HEK293 (cell line): Measurements from ENCODE around the gene IARS2.
"Not testable (repeated sequence)": the region's sequence is repeated elsewhere in the genome, so short reads cannot be mapped to it uniquely, and the experiment has no call there.

ENCODE experiments used
- CTCF ChIA-PET: fragments of 350-600 bp; formaldehyde crosslinking; extraction: SDS; loops from one replicate; lab custom pipeline; 2021; ENCODE audit warnings: antibody characterized with exemption; lab: Yijun Ruan, JAX
- POLR2A ChIA-PET: fragments of 300-600 bp; formaldehyde crosslinking; extraction: SDS; loops from one replicate; lab custom pipeline; 2020; ENCODE audit warnings: antibody characterized with exemption, inconsistent platforms; lab: Yijun Ruan, JAX
- H3K27ac ChIP-seq: fragments of 200-500 bp; sonication (Bioruptor generic); 2 replicates; pipeline ENCODE4 v1.5.1; 2014; ENCODE audit warnings: low read depth, low read length, control low read depth, inconsistent platforms; ENCODE audit errors: extremely low read depth
- H3K36me3 ChIP-seq, 2 experiments: fragments of 200-500 bp in 1 of 2; sonication (Bioruptor generic) in 1 of 2; 1 replicate in 1 of 2; 2 replicates in 1 of 2; pipeline ENCODE4 v1.5.1; 2014 to 2017; ENCODE audit warnings: inconsistent platforms in 2 of 2, low read length in 2 of 2; ENCODE audit not compliant: control insufficient read depth in 2 of 2, insufficient read depth in 1 of 2
- H3K4me1 ChIP-seq: fragments of 200-500 bp; sonication (Bioruptor generic); 2 replicates; pipeline ENCODE4 v1.5.1; 2014; ENCODE audit warnings: mild to moderate bottlenecking, low read length, inconsistent platforms; ENCODE audit not compliant: control insufficient read depth, insufficient read depth
- H3K4me3 ChIP-seq: 2 replicates; pipeline ENCODE4 v1.5.1; 2011; ENCODE audit warnings: low read depth, mild to moderate bottlenecking, control low read depth, low read length, moderate library complexity
- H3K9me3 ChIP-seq: fragments of 200-500 bp; sonication (Bioruptor generic); 2 replicates; pipeline ENCODE4 v1.5.1; 2014; ENCODE audit warnings: low read depth, low read length, inconsistent platforms; ENCODE audit not compliant: control insufficient read depth, insufficient read depth
- MYNN ChIP-seq: fragments of 450-650 bp; formaldehyde crosslinking; IDR thresholded peaks from 2 replicates; pipeline ENCODE4 v1.5.1; 2016; ENCODE audit warnings: missing biosample characterization, missing genetic modification characterization, borderline replicate concordance
- MZF1 ChIP-seq: fragments of 450-650 bp; formaldehyde crosslinking; IDR thresholded peaks from 2 replicates; pipeline ENCODE4 v1.5.1; 2017; ENCODE audit warnings: missing biosample characterization, missing genetic modification characterization, borderline replicate concordance
- PRDM1 ChIP-seq: fragments of 450-650 bp; formaldehyde crosslinking; IDR thresholded peaks from 2 replicates; pipeline ENCODE4; 2016; ENCODE audit warnings: missing biosample characterization, missing genetic modification characterization
- SCRT1 ChIP-seq: fragments of 450-650 bp; formaldehyde crosslinking; IDR thresholded peaks from 2 replicates; pipeline ENCODE4 v1.5.1; 2016; ENCODE audit warnings: missing biosample characterization, missing genetic modification characterization, borderline replicate concordance
- SCRT2 ChIP-seq: fragments of 450-650 bp; formaldehyde crosslinking; IDR thresholded peaks from 2 replicates; pipeline ENCODE4 v1.5.1; 2016; ENCODE audit warnings: missing biosample characterization, missing genetic modification characterization
- SP2 ChIP-seq: fragments of 450-650 bp; formaldehyde crosslinking; IDR thresholded peaks from 2 replicates; pipeline ENCODE4 v1.5.1; 2016; ENCODE audit warnings: missing biosample characterization, missing genetic modification characterization
- TCF7L2 ChIP-seq: IDR thresholded peaks from 2 replicates; pipeline ENCODE4 v1.6.1; 2011; ENCODE audit warnings: low read depth, mild to moderate bottlenecking, inconsistent platforms, low read length, moderate library complexity, borderline replicate concordance
- ZBTB17 ChIP-seq: fragments of 450-650 bp; formaldehyde crosslinking; IDR thresholded peaks from 2 replicates; pipeline ENCODE4 v1.5.1; 2016; ENCODE audit warnings: missing biosample characterization, missing genetic modification characterization
- ZBTB20 ChIP-seq: fragments of 450-650 bp; formaldehyde crosslinking; IDR thresholded peaks from 2 replicates; pipeline ENCODE4 v1.5.1; 2016; ENCODE audit warnings: missing biosample characterization, missing genetic modification characterization
- ZBTB7A ChIP-seq: fragments of 450-650 bp; formaldehyde crosslinking; IDR thresholded peaks from 2 replicates; pipeline ENCODE4 v1.5.1; 2016; ENCODE audit warnings: low read depth, missing biosample characterization, missing genetic modification characterization
- ZNF121 ChIP-seq: fragments of 450-650 bp; formaldehyde crosslinking; IDR thresholded peaks from 2 replicates; pipeline ENCODE4 v1.5.1; 2016; ENCODE audit warnings: missing biosample characterization, missing genetic modification characterization
- ZNF169 ChIP-seq: fragments of 450-650 bp; formaldehyde crosslinking; IDR thresholded peaks from 2 replicates; pipeline ENCODE4 v1.5.1; 2016; ENCODE audit warnings: missing biosample characterization, missing genetic modification characterization
- ZNF174 ChIP-seq: fragments of 450-650 bp; formaldehyde crosslinking; IDR thresholded peaks from 2 replicates; pipeline ENCODE4 v1.5.0; 2017; ENCODE audit warnings: missing biosample characterization, mild to moderate bottlenecking, missing genetic modification characterization
- ZNF391 ChIP-seq: fragments of 450-650 bp; formaldehyde crosslinking; IDR thresholded peaks from 2 replicates; pipeline ENCODE4 v1.5.1; 2016; ENCODE audit warnings: low read depth, missing biosample characterization, missing genetic modification characterization, borderline replicate concordance
- ZNF404 ChIP-seq: fragments of 450-650 bp; formaldehyde crosslinking; IDR thresholded peaks from 2 replicates; pipeline ENCODE4 v1.5.1; 2017; ENCODE audit warnings: missing biosample characterization, missing genetic modification characterization
- ZNF423 ChIP-seq: fragments of 450-650 bp; formaldehyde crosslinking; IDR thresholded peaks from 2 replicates; pipeline ENCODE4 v1.5.1; 2016; ENCODE audit warnings: missing biosample characterization, missing genetic modification characterization
- ZNF530 ChIP-seq: fragments of 450-650 bp; formaldehyde crosslinking; IDR thresholded peaks from 2 replicates; pipeline ENCODE4 v1.5.1; 2016; ENCODE audit warnings: low read depth, missing biosample characterization, missing genetic modification characterization
- ZNF560 ChIP-seq: fragments of 450-650 bp; formaldehyde crosslinking; IDR thresholded peaks from 2 replicates; pipeline ENCODE4 v1.5.1; 2017; ENCODE audit warnings: missing biosample characterization, missing genetic modification characterization, borderline replicate concordance
- ZNF654 ChIP-seq: fragments of 450-650 bp; formaldehyde crosslinking; IDR thresholded peaks from 2 replicates; pipeline ENCODE4 v1.5.1; 2016; ENCODE audit warnings: low read depth, missing biosample characterization, missing genetic modification characterization
- ZNF791 ChIP-seq: fragments of 450-650 bp; formaldehyde crosslinking; IDR thresholded peaks from 2 replicates; pipeline ENCODE4 v1.5.1; 2016; ENCODE audit warnings: missing biosample characterization, missing genetic modification characterization
- ZNF837 ChIP-seq: fragments of 450-650 bp; formaldehyde crosslinking; IDR thresholded peaks from 2 replicates; pipeline ENCODE4 v1.5.1; 2016; ENCODE audit warnings: missing biosample characterization, missing genetic modification characterization
- ZSCAN23 ChIP-seq: fragments of 450-650 bp; formaldehyde crosslinking; IDR thresholded peaks from 2 replicates; pipeline ENCODE4 v1.5.1; 2016; ENCODE audit warnings: missing biosample characterization, missing genetic modification characterization
- ZSCAN30 ChIP-seq: fragments of 450-650 bp; IDR thresholded peaks from 2 replicates; pipeline ENCODE4 v1.5.1; 2018; ENCODE audit warnings: missing biosample characterization, mild to moderate bottlenecking, missing genetic modification characterization, moderate library complexity
- ZXDB ChIP-seq: fragments of 450-650 bp; formaldehyde crosslinking; IDR thresholded peaks from 2 replicates; pipeline ENCODE4 v1.5.1; 2016; ENCODE audit warnings: missing biosample characterization, missing genetic modification characterization
- TF ChIP-seq, protein P1 (sequence below): fragments of 450-650 bp; formaldehyde crosslinking; IDR thresholded peaks from 2 replicates; pipeline ENCODE4 v1.5.1; 2016; ENCODE audit warnings: missing biosample characterization, missing genetic modification characterization
- TF ChIP-seq, protein P2 (sequence below): fragments of 450-650 bp; formaldehyde crosslinking; IDR thresholded peaks from 2 replicates; pipeline ENCODE4 v1.5.1; 2016; ENCODE audit warnings: missing biosample characterization, missing genetic modification characterization
- TF ChIP-seq, protein P3 (sequence below): fragments of 450-650 bp; formaldehyde crosslinking; IDR thresholded peaks from 2 replicates; pipeline ENCODE4 v1.5.1; 2016; ENCODE audit warnings: missing biosample characterization, missing genetic modification characterization

IARS2 gene

DNA sequence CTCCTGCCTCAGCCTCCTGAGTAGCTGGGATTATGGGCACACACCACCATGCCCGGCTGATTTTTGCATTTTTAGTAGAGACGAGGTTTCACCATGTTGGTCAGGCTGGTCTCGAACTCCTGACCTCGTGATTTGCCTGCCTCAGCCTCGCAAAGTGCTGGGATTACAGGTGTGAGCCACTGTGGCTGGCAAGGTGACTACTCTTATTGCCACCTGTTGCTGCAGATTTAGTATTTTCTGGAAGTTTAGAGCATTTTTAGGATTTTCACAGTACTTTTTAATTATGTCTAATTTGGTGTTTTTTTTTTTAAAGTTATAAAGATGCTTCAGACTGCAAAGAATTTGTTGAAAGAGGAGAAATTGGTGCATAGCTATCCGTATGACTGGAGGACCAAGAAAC, 16.5 kb downstream of the IARS2 start:
- H3K4me1 ChIP-seq, CTCF ChIA-PET: not testable (repeated sequence)

DNA sequence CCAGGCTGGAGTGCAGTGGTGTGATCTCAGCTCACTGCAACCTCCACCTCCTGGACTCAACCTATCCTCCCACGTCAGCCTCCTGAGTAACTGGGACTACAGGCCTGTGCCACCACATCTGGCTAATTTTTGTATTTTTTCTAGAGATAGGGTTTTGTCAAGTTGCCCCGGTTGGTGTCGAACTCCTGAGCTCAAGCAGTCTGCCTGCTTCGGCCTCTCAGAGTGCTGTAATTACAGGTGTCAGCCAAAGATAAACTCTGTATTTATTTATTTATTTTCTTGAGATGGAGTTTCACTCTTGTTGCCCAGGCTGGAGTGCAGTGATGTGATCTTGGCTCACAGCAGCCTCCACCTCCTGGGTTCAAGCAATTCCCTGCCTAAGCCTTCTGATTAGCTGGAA, 18.7 kb downstream of the IARS2 start:
- not testable (repeated sequence) for H3K27ac ChIP-seq, H3K9me3 ChIP-seq, H3K4me1 ChIP-seq, H3K4me3 ChIP-seq
- POLR2A ChIA-PET, result interaction anchor here (0.5 to 0.6 kb wide), 2 partner anchors 18 to 75 kb away, joined by 4 read pairs; no protein-coding TSS in a partner anchor
- H3K36me3 ChIP-seq, result peaks cover 55 to 74% of the 10 kb centered on the region in 2 experiments
- CTCF ChIA-PET, result interaction anchor here (0.6 to 1.8 kb wide), 8 partner anchors 10 to 663 kb away, joined by 3 to 11 read pairs (median 4); no protein-coding TSS in a partner anchor

More for the DNA sequence above, 16.5 kb downstream of the IARS2 start:
- peak; percentile 83 for TF ChIP-seq SCRT1 (tag by site-specific recombination)
- TF ChIP-seq SCRT2 (tag by site-specific recombination), result peak; percentile 86
- POLR2A ChIA-PET, result interaction anchor here (1.2 kb wide), 1 partner anchor 13 kb away, joined by 3 read pairs; no protein-coding TSS in a partner anchor
- H3K9me3 ChIP-seq, H3K4me3 ChIP-seq, H3K27ac ChIP-seq: not testable (repeated sequence)
- peaks cover 58 to 81% of the 10 kb centered on the region in 2 experiments for H3K36me3 ChIP-seq

DNA sequence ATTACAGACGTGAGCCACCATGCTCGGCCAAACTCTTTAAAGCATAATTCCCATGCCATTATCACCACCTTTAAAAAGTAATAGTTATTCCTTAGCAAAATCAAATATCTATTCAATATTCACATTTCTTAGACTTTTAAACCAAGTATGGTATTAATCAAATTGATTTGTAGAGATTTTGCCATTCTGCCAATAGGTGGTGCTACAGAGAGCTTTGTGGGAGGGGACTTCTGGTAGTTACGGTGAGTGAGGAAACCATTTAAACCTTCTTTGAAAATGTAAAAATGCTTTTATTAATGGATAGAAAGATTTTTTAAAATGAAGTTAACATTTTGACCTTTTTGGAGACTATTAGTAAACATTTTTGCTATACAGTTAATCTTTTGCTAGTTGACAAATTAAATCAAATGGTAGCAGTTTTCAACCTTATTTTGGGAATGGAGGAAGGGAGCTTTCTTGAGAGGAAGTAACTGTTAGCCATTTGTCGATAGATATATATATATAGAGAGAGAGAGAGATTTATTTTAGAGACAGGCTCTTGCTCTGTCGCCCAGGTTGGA, 19.3 kb downstream of the IARS2 start:
- CTCF ChIA-PET, result interaction anchor here (0.6 to 1.8 kb wide), 16 partner anchors 8 to 652 kb away, joined by 3 to 11 read pairs (median 3); partner anchors contain the start of gene BPNT1

DNA sequence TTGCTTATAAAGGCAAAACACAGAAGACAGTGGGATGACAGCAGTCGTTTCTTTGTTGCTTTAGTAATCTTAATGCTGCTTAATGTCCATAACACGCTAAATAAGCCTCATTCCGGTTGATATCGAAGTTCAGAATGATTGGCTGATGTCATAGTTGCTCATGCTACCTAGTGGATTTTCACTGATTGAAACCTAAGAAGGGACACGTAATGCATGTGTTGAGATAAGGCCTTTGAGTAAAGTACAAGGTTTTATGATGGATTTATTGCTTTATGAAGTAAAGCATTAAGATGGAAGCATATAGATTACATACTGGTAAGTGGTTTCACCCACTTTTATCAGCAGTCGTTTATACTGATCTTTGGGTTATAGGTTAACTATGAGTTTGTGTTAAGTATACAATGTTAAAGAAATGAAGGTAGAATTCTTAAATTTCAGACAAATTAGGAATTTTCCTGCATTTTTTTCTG, 25.1 kb downstream of the IARS2 start:
- H3K4me1 ChIP-seq, result no peaks in the 10 kb centered on the region
- peaks cover 27% of the 10 kb centered on the region in 2 experiments for H3K36me3 ChIP-seq
- POLR2A ChIA-PET, result no interaction called here
- CTCF ChIA-PET, result no interaction called here
- H3K4me3 ChIP-seq, result no peak overlapping the region
- no peaks in the 10 kb centered on the region for H3K9me3 ChIP-seq
- no peak overlapping the region for H3K27ac ChIP-seq
- TF ChIP-seq PRDM1 (tag by site-specific recombination), result peak; percentile 84
- no peak for TF ChIP-seq ZBTB7A (tag by site-specific recombination)
- TF ChIP-seq ZNF169 (tag by site-specific recombination), result no peak
- peak; percentile 98 for TF ChIP-seq ZXDB (tag by site-specific recombination)
- TF ChIP-seq MZF1, result peak; percentile 41; the same call in 1 of the 2 replicates
- TF ChIP-seq, protein P1, sequence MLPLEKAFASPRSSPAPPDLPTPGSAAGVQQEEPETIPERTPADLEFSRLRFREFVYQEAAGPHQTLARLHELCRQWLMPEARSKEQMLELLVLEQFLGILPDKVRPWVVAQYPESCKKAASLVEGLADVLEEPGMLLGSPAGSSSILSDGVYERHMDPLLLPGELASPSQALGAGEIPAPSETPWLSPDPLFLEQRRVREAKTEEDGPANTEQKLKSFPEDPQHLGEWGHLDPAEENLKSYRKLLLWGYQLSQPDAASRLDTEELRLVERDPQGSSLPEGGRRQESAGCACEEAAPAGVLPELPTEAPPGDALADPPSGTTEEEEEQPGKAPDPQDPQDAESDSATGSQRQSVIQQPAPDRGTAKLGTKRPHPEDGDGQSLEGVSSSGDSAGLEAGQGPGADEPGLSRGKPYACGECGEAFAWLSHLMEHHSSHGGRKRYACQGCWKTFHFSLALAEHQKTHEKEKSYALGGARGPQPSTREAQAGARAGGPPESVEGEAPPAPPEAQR (tag by site-specific recombination), result no peak; the same call in 1 of the 2 replicates
- peak; percentile 95 for TF ChIP-seq ZSCAN23 (tag by site-specific recombination)
- peak; percentile 90 for TF ChIP-seq ZBTB17 (tag by site-specific recombination)
- TF ChIP-seq ZBTB20 (tag by site-specific recombination), result no peak
- peak; percentile 96 for TF ChIP-seq TCF7L2
- TF ChIP-seq ZNF560 (tag by site-specific recombination), result no peak
- no peak for TF ChIP-seq MYNN (tag by site-specific recombination)
- TF ChIP-seq ZSCAN30 (tag by site-specific recombination), result peak; percentile 73; the same call in 1 of the 2 replicates
- TF ChIP-seq SP2 (tag by site-specific recombination), result peak; percentile 39
- TF ChIP-seq, protein P2, sequence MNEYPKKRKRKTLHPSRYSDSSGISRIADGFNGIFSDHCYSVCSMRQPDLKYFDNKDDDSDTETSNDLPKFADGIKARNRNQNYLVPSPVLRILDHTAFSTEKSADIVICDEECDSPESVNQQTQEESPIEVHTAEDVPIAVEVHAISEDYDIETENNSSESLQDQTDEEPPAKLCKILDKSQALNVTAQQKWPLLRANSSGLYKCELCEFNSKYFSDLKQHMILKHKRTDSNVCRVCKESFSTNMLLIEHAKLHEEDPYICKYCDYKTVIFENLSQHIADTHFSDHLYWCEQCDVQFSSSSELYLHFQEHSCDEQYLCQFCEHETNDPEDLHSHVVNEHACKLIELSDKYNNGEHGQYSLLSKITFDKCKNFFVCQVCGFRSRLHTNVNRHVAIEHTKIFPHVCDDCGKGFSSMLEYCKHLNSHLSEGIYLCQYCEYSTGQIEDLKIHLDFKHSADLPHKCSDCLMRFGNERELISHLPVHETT (tag by site-specific recombination), result peak; percentile 99
- TF ChIP-seq ZNF121 (tag by site-specific recombination), result no peak
- no peak for TF ChIP-seq ZNF423 (tag by site-specific recombination)
- TF ChIP-seq, protein P3, sequence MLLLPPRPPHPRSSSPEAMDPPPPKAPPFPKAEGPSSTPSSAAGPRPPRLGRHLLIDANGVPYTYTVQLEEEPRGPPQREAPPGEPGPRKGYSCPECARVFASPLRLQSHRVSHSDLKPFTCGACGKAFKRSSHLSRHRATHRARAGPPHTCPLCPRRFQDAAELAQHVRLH (tag by site-specific recombination), result peak; percentile 97
- no peak for TF ChIP-seq ZNF174 (tag by site-specific recombination)
- TF ChIP-seq ZNF837 (tag by site-specific recombination), result no peak
- no peak for TF ChIP-seq ZNF530 (tag by site-specific recombination)
- TF ChIP-seq ZNF791, result no peak
- no peak for TF ChIP-seq ZNF404

More for the DNA sequence above, 19.3 kb downstream of the IARS2 start:
- TF ChIP-seq ZNF654, result peak; percentile 9
- no peak for TF ChIP-seq ZNF391 (tag by site-specific recombination)
- TF ChIP-seq, all 188 proteins: peak for 1
- no peaks in the 10 kb centered on the region for H3K9me3 ChIP-seq
- H3K36me3 ChIP-seq, result peaks cover 49 to 71% of the 10 kb centered on the region in 2 experiments
- no peak overlapping the region for H3K27ac ChIP-seq
- H3K4me3 ChIP-seq, result no peak overlapping the region
- POLR2A ChIA-PET, result interaction anchor here (0.5 to 0.6 kb wide), 2 partner anchors 18 to 75 kb away, joined by 4 read pairs; no protein-coding TSS in a partner anchor
- no peaks in the 10 kb centered on the region for H3K4me1 ChIP-seq
